Endothelial cell of umbilical vein (primary cell): ENCODE measurements around the gene ARHGEF16. TPM values are rescaled to one million over a fixed set of nuclear protein-coding genes. Genes with fewer than 3 reads are reported as not detected.

Source experiments
- BruUV-seq: library from RNA; stranded (reverse); fragments of 400-500 nt; replicated peaks from 2 replicates; lab custom pipeline; 2021; lab: Mats Ljungman, UMichigan
- CTCF ChIA-PET: fragments of 300-600, 350-600 bp; sonication (Branson Sonifier 250); formaldehyde crosslinking; loops from one replicate; lab custom pipeline; 2021; ENCODE audit warnings: antibody characterized with exemption, inconsistent platforms; lab: Charles Lee
- POLR2A ChIA-PET: fragments of 300-600, 350-600 bp; sonication (Branson Sonifier 250); formaldehyde crosslinking; loops from one replicate; lab custom pipeline; 2021; ENCODE audit warnings: antibody characterized with exemption, inconsistent platforms; lab: Charles Lee
- DNase-seq: peaks from one replicate; pipeline ENCODE4 v3.0.0-alpha.2; 2011; ENCODE audit warnings: low read depth, low spot score
- FAIRE-seq: peaks from 2 replicates; lab custom pipeline; 2011; peaks lifted over from hg19 to GRCh38; lab: Jason Lieb, UNC
- H2AFZ ChIP-seq: 2 replicates; pipeline ENCODE4 v1.6.0; 2012; ENCODE audit warnings: low read depth, low read length, control low read depth, inconsistent platforms
- H3K27ac ChIP-seq: 2 replicates; pipeline ENCODE4 v1.5.1; 2011; ENCODE audit warnings: low read depth, mild to moderate bottlenecking, control low read depth, low read length, moderate library complexity; ENCODE audit not compliant: insufficient read depth
- H3K27me3 ChIP-seq, 2 experiments: 2 replicates each; pipeline versions ENCODE4 v1.6.0 to v1.6.1; 2011; ENCODE audit warnings: low read length in 2 of 2, mixed read lengths in 1 of 2; ENCODE audit not compliant: control insufficient read depth in 2 of 2, insufficient read depth in 2 of 2
- H3K36me3 ChIP-seq, 2 experiments: 2 replicates in 1 of 2; 3 replicates in 1 of 2; pipeline ENCODE4 v1.5.1; 2011; ENCODE audit warnings: low read length in 2 of 2, mild to moderate bottlenecking in 1 of 2, moderate library complexity in 1 of 2; ENCODE audit not compliant: control insufficient read depth in 2 of 2, insufficient read depth in 2 of 2; ENCODE audit errors: extremely low read depth in 1 of 2
- H3K4me1 ChIP-seq: 3 replicates; pipeline ENCODE4 v1.5.1; 2011; ENCODE audit warnings: mild to moderate bottlenecking, low read length; ENCODE audit not compliant: control insufficient read depth, insufficient read depth; ENCODE audit errors: extremely low read depth
- H3K4me2 ChIP-seq: 2 replicates; pipeline ENCODE4 v1.6.1; 2011; ENCODE audit warnings: low read length, control low read depth, mixed read lengths; ENCODE audit not compliant: insufficient read depth
- H3K4me3 ChIP-seq, 3 experiments: fragments of 200-600 bp in 1 of 3; sonication (generic), shearing (Covaris generic) in 1 of 3; replicated peaks in 1 of 3; 2 replicates each; pipeline ENCODE4 v1.5.1; 2011 to 2016; ENCODE audit warnings: control low read depth in 3 of 3, low read length in 3 of 3, mild to moderate bottlenecking in 2 of 3, inconsistent platforms in 1 of 3, low read depth in 1 of 3, moderate library complexity in 1 of 3; ENCODE audit not compliant: insufficient read depth in 1 of 3
- H3K79me2 ChIP-seq: 2 replicates; pipeline ENCODE4 v1.6.0; 2012; ENCODE audit warnings: low read length, inconsistent platforms; ENCODE audit not compliant: control insufficient read depth, insufficient read depth
- H3K9ac ChIP-seq: replicated peaks from 2 replicates; pipeline ENCODE3; 2011; ENCODE audit warnings: low read length, control low read depth; ENCODE audit not compliant: insufficient read depth; ENCODE audit errors: extremely low read depth
- H3K9me1 ChIP-seq: replicated peaks from 3 replicates; pipeline ENCODE4 v1.6.0; 2011; ENCODE audit warnings: mild to moderate bottlenecking, low read length; ENCODE audit not compliant: control insufficient read depth, insufficient read depth; ENCODE audit errors: extremely low read depth
- H3K9me3 ChIP-seq: replicated peaks from 2 replicates; pipeline ENCODE4 v1.5.1; 2012; ENCODE audit warnings: low read length, inconsistent platforms; ENCODE audit not compliant: control insufficient read depth, insufficient read depth
- H4K20me1 ChIP-seq: replicated peaks from 2 replicates; pipeline ENCODE3; 2011; ENCODE audit warnings: mild to moderate bottlenecking, low read length; ENCODE audit not compliant: control insufficient read depth, insufficient read depth; ENCODE audit errors: extremely low read depth
- EZH2 ChIP-seq: IDR thresholded peaks from 2 replicates; pipeline ENCODE4 v1.6.1; 2012; ENCODE audit warnings: borderline replicate concordance, low read depth, mild to moderate bottlenecking, moderate library complexity, low read length, inconsistent platforms; ENCODE audit not compliant: severe bottlenecking
- FOS ChIP-seq: IDR thresholded peaks from 2 replicates; pipeline ENCODE4 v1.6.1; 2011; ENCODE audit warnings: mild to moderate bottlenecking, low read length, moderate library complexity, borderline replicate concordance; ENCODE audit not compliant: insufficient read depth
- GATA2 ChIP-seq: IDR thresholded peaks from 2 replicates; pipeline ENCODE4 v1.7.0; 2011; ENCODE audit warnings: low read depth, mild to moderate bottlenecking, moderate library complexity, mixed read lengths, low read length; ENCODE audit not compliant: insufficient read length, insufficient read depth
- JUN ChIP-seq: IDR thresholded peaks from 2 replicates; pipeline ENCODE4 v1.6.1; 2011; ENCODE audit warnings: borderline replicate concordance, low read depth; ENCODE audit not compliant: insufficient read length, insufficient read depth
- MAX ChIP-seq: IDR thresholded peaks from 2 replicates; pipeline ENCODE4 v1.6.1; 2011; ENCODE audit not compliant: insufficient read depth, insufficient read length
- MYC ChIP-seq: IDR thresholded peaks from one replicate; pipeline ENCODE4 v1.6.1; 2011; ENCODE audit warnings: mild to moderate bottlenecking, low read depth, low read length
- POLR2A ChIP-seq: IDR thresholded peaks from 2 replicates; pipeline ENCODE4 v1.6.1; 2012; ENCODE audit warnings: low read depth, mild to moderate bottlenecking, control low read depth, low read length
- POLR2AphosphoS5 ChIP-seq: IDR thresholded peaks from 2 replicates; pipeline ENCODE4 v1.6.1; 2012; ENCODE audit warnings: low read depth, mild to moderate bottlenecking, control low read depth, low read length, moderate library complexity; ENCODE audit not compliant: insufficient read depth
- dilution Hi-C: fragments of 300-500 bp; cut with MboI; formaldehyde crosslinking; loops from one replicate; pipeline ENCODE4 v1.15.0; 2019; ENCODE audit warnings: low sequenced_read_pairs; ENCODE audit not compliant: extremely low pct_ligation_motif_present
- intact Hi-C: fragments of 100-400 bp; cut with micrococcal nuclease; formaldehyde crosslinking; loops from one replicate; pipeline ENCODE4 v1.10.0; 2022
- polyA plus RNA-seq, 4 experiments: library from polyadenylated mRNA; depleted of rRNA in 3 of 4; stranded (reverse) in 3 of 4; unstranded in 1 of 4; fragments of >200 nt; gene quantifications; 2 replicates each; pipeline versions ENCODE4 v1.2.1 to v1.2.3, GENCODE V29; 2011 to 2012; ENCODE audit warnings: missing spikeins in 1 of 4
- total RNA-seq: library from RNA; stranded (reverse); gene quantifications from 2 replicates; pipeline ENCODE4 v1.2.3, GENCODE V29; 2021
- TF ChIP-seq, protein P1 (sequence below), 2 donors: IDR thresholded peaks; 1 replicate in 1 of 2; 2 replicates in 1 of 2; pipeline ENCODE4 v1.5.1; 2011; ENCODE audit warnings: low read length in 2 of 2, mild to moderate bottlenecking in 2 of 2, moderate library complexity in 2 of 2, control low read depth in 1 of 2, inconsistent platforms in 1 of 2, low read depth in 1 of 2; ENCODE audit not compliant: insufficient read depth in 1 of 2; ENCODE audit errors: extremely low read depth in 1 of 2

Gene ARHGEF16
- total and polyA plus RNA-seq, 2 donors (not counting 3 experiments of a cell fraction or from before 2014, with no cell fraction given) = 0.52 to 1.3 TPM

DNA sequence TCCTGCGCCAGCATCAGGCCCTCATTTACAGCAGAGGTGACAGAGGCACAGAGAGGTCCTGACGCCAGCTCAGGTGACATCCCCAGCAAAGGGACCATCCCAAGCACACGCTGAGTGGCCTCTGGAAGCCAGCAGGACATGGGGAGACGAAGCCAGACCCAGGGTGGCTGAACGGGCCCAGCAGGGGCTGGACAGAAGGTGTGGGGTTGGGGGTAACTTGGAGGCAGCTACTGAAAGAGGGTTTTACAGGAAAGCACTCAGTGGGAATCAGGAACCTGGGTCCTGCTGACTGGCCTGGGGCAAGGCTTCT, 1.6 kb upstream of the ARHGEF16 start:
- ChIA-PET POLR2A (no interaction called here), CTCF (interaction anchor here (0.5 to 4.4 kb wide), 54 partner anchors 9 to 1251 kb away, joined by 3 to 139 read pairs (median 4); partner anchors contain the start of genes LRRC47, PANK4, TPRG1L and WRAP73)
- Histone ChIP-seq H4K20me1 (no peaks in the 10 kb centered on the region), H3K27ac (no peak overlapping the region), H3K4me3 (no peak overlapping the region), H3K9ac (no peak overlapping the region), H3K79me2 (no peaks in the 10 kb centered on the region), H3K9me3 (no peaks in the 10 kb centered on the region), H3K27me3 (peaks cover 0 to 3% of the 10 kb centered on the region in 2 experiments), H2AFZ (no peak overlapping the region), H3K9me1 (no peaks in the 10 kb centered on the region), H3K4me1 (no peaks in the 10 kb centered on the region), H3K36me3 (no peaks in the 10 kb centered on the region), H3K4me2 (no peak overlapping the region)
- TF ChIP-seq JUN (no peak), POLR2A (no peak), GATA2 (no peak), FOS (no peak), MAX (no peak), MYC (no peak), POLR2AphosphoS5 (no peak), EZH2 (no peak)
- TF ChIP-seq, protein P1, sequence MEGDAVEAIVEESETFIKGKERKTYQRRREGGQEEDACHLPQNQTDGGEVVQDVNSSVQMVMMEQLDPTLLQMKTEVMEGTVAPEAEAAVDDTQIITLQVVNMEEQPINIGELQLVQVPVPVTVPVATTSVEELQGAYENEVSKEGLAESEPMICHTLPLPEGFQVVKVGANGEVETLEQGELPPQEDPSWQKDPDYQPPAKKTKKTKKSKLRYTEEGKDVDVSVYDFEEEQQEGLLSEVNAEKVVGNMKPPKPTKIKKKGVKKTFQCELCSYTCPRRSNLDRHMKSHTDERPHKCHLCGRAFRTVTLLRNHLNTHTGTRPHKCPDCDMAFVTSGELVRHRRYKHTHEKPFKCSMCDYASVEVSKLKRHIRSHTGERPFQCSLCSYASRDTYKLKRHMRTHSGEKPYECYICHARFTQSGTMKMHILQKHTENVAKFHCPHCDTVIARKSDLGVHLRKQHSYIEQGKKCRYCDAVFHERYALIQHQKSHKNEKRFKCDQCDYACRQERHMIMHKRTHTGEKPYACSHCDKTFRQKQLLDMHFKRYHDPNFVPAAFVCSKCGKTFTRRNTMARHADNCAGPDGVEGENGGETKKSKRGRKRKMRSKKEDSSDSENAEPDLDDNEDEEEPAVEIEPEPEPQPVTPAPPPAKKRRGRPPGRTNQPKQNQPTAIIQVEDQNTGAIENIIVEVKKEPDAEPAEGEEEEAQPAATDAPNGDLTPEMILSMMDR (IDR thresholded peaks at IDR 0.05; ENCODE audit: extremely low read depth in 1 of 2, insufficient read depth in 1 of 2, low read depth in 1 of 2, low read length in 2 of 2) = no peak
- dilution Hi-C loops (no loop called here), intact Hi-C loops (loop anchor here (1.0 to 5.0 kb wide), 5 partner anchors 18 to 349 kb away; no protein-coding TSS in a partner anchor)
- DNase-seq (no peak), FAIRE-seq (no peak)
- BruUV-seq = no TSS peak
